ENCODE data around the gene RREB1.

Gene RREB1

GRCh38 chr6:7198833-7199800 lies 91.4 kb downstream of the RREB1 start:
- no peak overlapping the region for H3K4me3 ChIP-seq (ENCODE audit: low read length)
- no peaks in the 10 kb centered on the region for H3K9me3 ChIP-seq (ENCODE audit: control insufficient read depth, insufficient read depth, low read length)
- H4K20me1 ChIP-seq (ENCODE audit: control insufficient read depth, insufficient read depth, low read depth, low read length), result peaks cover 1% of the 10 kb centered on the region
- TF ChIP-seq CTCF (IDR thresholded peaks at IDR 0.05; ENCODE audit: low read depth, low read length, poor library complexity, severe bottlenecking) (no peak), EZH2phosphoT487 (IDR thresholded peaks at IDR 0.05; ENCODE audit: borderline replicate concordance, low read length) (no peak)
- no peak overlapping the region for H3K27ac ChIP-seq (ENCODE audit: low read depth, low read length)
- H3K4me2 ChIP-seq (ENCODE audit: low read length), result no peak overlapping the region
- peaks cover 23% of the 10 kb centered on the region for H3K4me1 ChIP-seq (ENCODE audit: control insufficient read depth, low read length)
- H3F3A ChIP-seq (ENCODE audit: control insufficient read depth, insufficient read depth), result peaks cover 3% of the 10 kb centered on the region; the same call in 1 of the 2 replicates
- H3K36me3 ChIP-seq (ENCODE audit: control insufficient read depth, low read length), result peaks cover 10% of the 10 kb centered on the region
- no peaks in the 10 kb centered on the region for H3K27me3 ChIP-seq (ENCODE audit: control insufficient read depth, low read length)
- H3K9me2 ChIP-seq (replicated peaks; ENCODE audit: control insufficient read depth, low read length), result no peaks in the 10 kb centered on the region
- no peaks in the 10 kb centered on the region; the same call in 1 of the 2 replicates for H3K79me2 ChIP-seq (ENCODE audit: control insufficient read depth, low read length)

GRCh38 chr6:7200598-7201443 lies 93.1 kb downstream of the RREB1 start:
- H3K4me2 ChIP-seq (ENCODE audit: low read length), result no peak overlapping the region
- no peak overlapping the region for H3K27ac ChIP-seq (ENCODE audit: low read depth, low read length)
- H3K27me3 ChIP-seq (ENCODE audit: control insufficient read depth, low read length), result no peaks in the 10 kb centered on the region
- no peaks in the 10 kb centered on the region for H3K9me3 ChIP-seq (ENCODE audit: control insufficient read depth, insufficient read depth, low read length)
- H3K36me3 ChIP-seq (ENCODE audit: control insufficient read depth, low read length), result peaks cover 15% of the 10 kb centered on the region
- no peaks in the 10 kb centered on the region for H3K9me2 ChIP-seq (replicated peaks; ENCODE audit: control insufficient read depth, low read length)
- no peaks in the 10 kb centered on the region; the same call in 1 of the 2 replicates for H3K79me2 ChIP-seq (ENCODE audit: control insufficient read depth, low read length)
- TF ChIP-seq CTCF (IDR thresholded peaks at IDR 0.05; ENCODE audit: low read depth, low read length, poor library complexity, severe bottlenecking) (no peak), EZH2phosphoT487 (IDR thresholded peaks at IDR 0.05; ENCODE audit: borderline replicate concordance, low read length) (no peak)
- peaks cover 3% of the 10 kb centered on the region; the same call in 1 of the 2 replicates for H3F3A ChIP-seq (ENCODE audit: control insufficient read depth, insufficient read depth)
- H3K4me1 ChIP-seq (ENCODE audit: control insufficient read depth, low read length), result peaks cover 29% of the 10 kb centered on the region
- H3K4me3 ChIP-seq (ENCODE audit: low read length), result no peak overlapping the region
- H4K20me1 ChIP-seq (ENCODE audit: control insufficient read depth, insufficient read depth, low read depth, low read length), result peaks cover 6% of the 10 kb centered on the region

- Histone ChIP-seq H3K9me2 (replicated peaks; ENCODE audit: control insufficient read depth, low read length) (no peaks in the 10 kb centered on the region), H3F3A (ENCODE audit: control insufficient read depth, insufficient read depth) (peaks cover 3% of the 10 kb centered on the region; the same call in 1 of the 2 replicates), H3K27me3 (ENCODE audit: control insufficient read depth, low read length) (no peaks in the 10 kb centered on the region), H3K79me2 (ENCODE audit: control insufficient read depth, low read length) (no peaks in the 10 kb centered on the region; the same call in 1 of the 2 replicates), H3K4me2 (ENCODE audit: low read length) (no peak overlapping the region), H3K9me3 (ENCODE audit: control insufficient read depth, insufficient read depth, low read length) (no peaks in the 10 kb centered on the region), H3K4me1 (ENCODE audit: control insufficient read depth, low read length) (peaks cover 29% of the 10 kb centered on the region), H3K36me3 (ENCODE audit: control insufficient read depth, low read length) (peaks cover 15% of the 10 kb centered on the region), H4K20me1 (ENCODE audit: control insufficient read depth, insufficient read depth, low read depth, low read length) (peaks cover 6% of the 10 kb centered on the region), H3K27ac (ENCODE audit: low read depth, low read length) (no peak overlapping the region), H3K4me3 (ENCODE audit: low read length) (no peak overlapping the region)
- TF ChIP-seq EZH2phosphoT487 (IDR thresholded peaks at IDR 0.05; ENCODE audit: borderline replicate concordance, low read length) (no peak), CTCF (IDR thresholded peaks at IDR 0.05; ENCODE audit: low read depth, low read length, poor library complexity, severe bottlenecking) (no peak)
Observed at GRCh38 chr6:7201444-7201731, 93.6 kb downstream of the RREB1 start.
